T47D (cell line): Measurements from ENCODE around the gene TBC1D8.

Experiments
- DNase-seq, 2 experiments: peaks; one replicate each; pipeline versions ENCODE4 v3.0.0 to v3.0.0-alpha.2; 2011 to 2012; ENCODE audit warnings: low read depth in 1 of 2, low spot score in 1 of 2
- JUND ChIP-seq: IDR thresholded peaks from 2 replicates; pipeline ENCODE4 v1.6.1; 2012; ENCODE audit warnings: low read depth
- in situ Hi-C: cut with HindIII; loops from 2 replicates; pipeline ENCODE4 v1.10.0; 2016; ENCODE audit warnings: low sequenced_read_pairs, low pct_unique_long_range_greater_than_20kb

The TBC1D8 gene

GRCh38 chr2:101012054-101012705 lies 139.0 kb downstream of the TBC1D8 start:
- DNase-seq: no peak
- TF ChIP-seq JUND: no peak
- in situ Hi-C loops: no loop called here

DNA sequence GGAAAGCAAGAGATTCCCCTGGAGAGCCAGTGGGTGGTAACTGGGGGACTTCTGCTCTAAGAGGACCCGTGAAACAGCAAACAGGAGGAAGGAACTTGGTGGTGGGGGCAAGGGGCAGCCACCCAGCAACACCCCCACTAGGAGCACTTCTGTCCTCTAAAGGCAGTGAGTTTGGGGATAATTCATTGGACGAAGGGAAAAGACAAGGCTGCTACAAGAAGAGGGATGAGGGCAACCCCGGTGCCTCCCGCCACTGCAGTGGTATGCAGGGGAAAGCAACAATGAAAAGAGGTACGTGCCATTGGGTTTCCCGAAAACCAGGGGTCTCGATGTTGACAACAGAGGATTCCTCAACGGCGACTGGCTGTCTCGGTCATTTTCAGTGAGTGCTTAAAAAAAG lies 140.0 kb downstream of the TBC1D8 start:
- no peak for TF ChIP-seq JUND
- in situ Hi-C loops: no loop called here
- DNase-seq: no peak

DNA sequence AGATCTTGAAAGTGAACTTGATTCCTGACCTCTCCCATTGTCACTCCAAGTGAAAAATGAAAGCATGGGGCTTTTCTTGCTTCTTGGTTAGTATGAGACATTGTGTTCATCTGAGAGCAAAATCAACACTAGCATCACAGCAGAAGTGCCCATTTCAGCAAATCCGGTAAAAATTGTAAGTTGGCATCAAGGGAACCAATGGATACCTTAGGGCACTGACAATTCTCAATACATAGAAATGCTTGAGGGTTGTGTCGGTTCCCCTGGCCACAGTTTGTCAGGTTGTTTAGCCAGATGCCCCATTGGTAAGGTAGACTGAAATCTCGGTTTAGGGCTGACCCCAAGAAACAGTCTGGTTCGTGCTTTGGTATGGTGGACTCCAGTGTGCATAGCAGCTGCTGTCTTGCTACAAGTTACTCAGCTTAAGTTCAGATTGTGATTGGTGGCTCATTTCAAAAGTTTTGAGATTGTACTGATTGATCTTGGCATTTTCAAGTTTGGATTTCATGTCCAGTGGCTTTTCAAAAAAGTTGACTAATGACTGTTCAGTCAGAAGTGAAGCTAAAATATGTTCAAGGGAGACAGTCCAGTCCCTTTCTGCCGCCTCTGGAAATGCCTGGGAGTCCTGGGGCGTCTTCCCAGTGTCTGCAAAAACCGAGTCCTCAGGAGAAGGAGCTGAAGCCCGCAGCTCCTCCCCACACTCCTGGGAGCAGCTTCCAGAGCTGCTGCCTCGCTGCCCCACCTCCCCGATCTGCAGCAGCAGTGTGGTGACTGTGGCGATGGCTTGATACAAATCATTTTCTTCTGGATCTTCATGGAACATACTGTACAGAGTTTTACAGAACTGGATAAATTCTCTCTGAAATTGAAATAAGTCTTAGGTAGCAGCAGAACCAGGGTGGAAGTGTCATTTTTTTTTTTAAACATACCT lies 143.5 kb downstream of the TBC1D8 start:
- in situ Hi-C loops: no loop called here
- TF ChIP-seq JUND: no peak
- DNase-seq: peak in 1 of 2 experiments; percentile 10

- TF ChIP-seq JUND: no peak
- DNase-seq: no peak
- in situ Hi-C loops: no loop called here
Measured at GRCh38 chr2:101006065-101006715, 145.0 kb downstream of the TBC1D8 start.

GRCh38 chr2:101004620-101005325 lies 146.4 kb downstream of the TBC1D8 start:
- in situ Hi-C loops: no loop called here
- no peak for TF ChIP-seq JUND
- DNase-seq: no peak

DNA sequence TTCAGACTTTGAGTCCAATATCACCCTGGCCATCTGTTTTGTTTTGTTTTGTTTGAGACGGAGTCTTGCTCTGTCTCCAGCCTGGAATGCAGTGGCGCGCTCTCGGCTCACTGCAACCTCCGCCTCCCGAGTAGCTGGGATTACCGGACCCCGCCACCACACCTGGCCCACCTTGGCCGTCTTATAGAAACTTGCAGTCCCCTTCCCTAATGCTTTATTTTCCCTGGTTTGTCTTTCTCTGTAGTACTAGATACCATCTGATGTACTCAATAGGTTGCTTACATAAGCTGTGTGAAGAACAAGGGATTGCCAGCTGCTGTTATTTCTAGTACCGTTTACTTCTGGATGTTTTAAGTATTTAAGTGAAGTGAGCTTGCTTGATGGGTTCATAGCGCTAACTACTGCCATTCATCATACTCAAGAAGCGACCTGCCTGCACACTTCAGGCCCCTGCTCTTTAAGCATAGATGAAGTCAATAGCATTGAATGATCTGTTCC lies 147.9 kb downstream of the TBC1D8 start:
- in situ Hi-C loops: no loop called here
- no peak for TF ChIP-seq JUND
- no peak for DNase-seq

GRCh38 chr2:101002562-101003277 lies 148.5 kb downstream of the TBC1D8 start:
- in situ Hi-C loops: no loop called here
- no peak for DNase-seq
- TF ChIP-seq JUND: no peak

GRCh38 chr2:101001691-101002561 lies 149.3 kb downstream of the TBC1D8 start, which contains the start of gene RPL31:
Gene RPL31, plus strand, starts transcription at chr2:101002289. Its CDS starts 413 bp downstream, at chr2:101002702.
- DNase-seq: peak; percentile 93 to 96
- TF ChIP-seq JUND: no peak
- in situ Hi-C loops: no loop called here

GRCh38 chr2:100999995-101000394 lies 151.2 kb downstream of the TBC1D8 start:
- no peak for DNase-seq
- in situ Hi-C loops: no loop called here
- no peak for TF ChIP-seq JUND

- DNase-seq: no peak
- TF ChIP-seq JUND: no peak
- in situ Hi-C loops: no loop called here
Measured at GRCh38 chr2:100998235-100998573, 153.0 kb downstream of the TBC1D8 start.
